ENCODE data around the gene DNAH8. TPM values are rescaled to one million over a fixed set of nuclear protein-coding genes. Genes with fewer than 3 reads are reported as not detected.

DNAH8 gene
- total RNA-seq, 1 donor from 2014 or later, result 1.1 TPM

GRCh38 chr6:39063526-39063925, 348.4 kb downstream of the DNAH8 start:
- Mint-ChIP-seq H3K36me3 (no peaks in the 10 kb centered on the region), H3K9me3 (no peaks in the 10 kb centered on the region), H3K27me3 (ENCODE audit: insufficient read depth, low read depth) (peaks cover 5% of the 10 kb centered on the region), H3K4me3 (no peak overlapping the region), H3K27ac (no peak overlapping the region), H3K4me1 (peaks cover 7% of the 10 kb centered on the region)
- no peak overlapping the region for H3K27ac ChIP-seq
- H3K4me3 ChIP-seq, result no peak overlapping the region
- H3K4me2 ChIP-seq, result no peak overlapping the region
- H3K79me2 ChIP-seq (ENCODE audit: low read depth), result no peaks in the 10 kb centered on the region
- no peak overlapping the region for H3K9ac ChIP-seq
- no peaks in the 10 kb centered on the region for H3K27me3 ChIP-seq
- DNase-seq (ENCODE audit: low spot score), result no peak
- no peak overlapping the region for H2AFZ ChIP-seq (replicated peaks)
- TF ChIP-seq EZH2phosphoT487 (IDR thresholded peaks at IDR 0.05), result no peak
- TF ChIP-seq EZH2 (IDR thresholded peaks at IDR 0.05), result no peak
- TF ChIP-seq CTCF (IDR thresholded peaks at IDR 0.05), result no peak
- H3K36me3 ChIP-seq, result no peaks in the 10 kb centered on the region
- no peaks in the 10 kb centered on the region for H3K4me1 ChIP-seq
- H3K9me3 ChIP-seq (ENCODE audit: low read depth), result no peaks in the 10 kb centered on the region
- H3F3A ChIP-seq (ENCODE audit: low read depth), result no peaks in the 10 kb centered on the region
- H4K20me1 ChIP-seq (ENCODE audit: low read depth), result no peaks in the 10 kb centered on the region

GRCh38 chr6:39065561-39065960, 350.4 kb downstream of the DNAH8 start:
- H3K27ac Mint-ChIP-seq, result no peak overlapping the region
- Histone ChIP-seq H3K36me3 (no peaks in the 10 kb centered on the region), H3K27ac (no peak overlapping the region), H3K9ac (no peak overlapping the region), H3K79me2 (ENCODE audit: low read depth) (no peaks in the 10 kb centered on the region), H4K20me1 (ENCODE audit: low read depth) (no peaks in the 10 kb centered on the region), H3K27me3 (no peaks in the 10 kb centered on the region), H3F3A (ENCODE audit: low read depth) (no peaks in the 10 kb centered on the region), H3K4me1 (no peaks in the 10 kb centered on the region), H3K9me3 (ENCODE audit: low read depth) (no peaks in the 10 kb centered on the region), H2AFZ (replicated peaks) (no peak overlapping the region), H3K4me2 (no peak overlapping the region), H3K4me3 (no peak overlapping the region)
- peaks cover 7% of the 10 kb centered on the region for H3K4me1 Mint-ChIP-seq
- H3K4me3 Mint-ChIP-seq, result no peak overlapping the region
- TF ChIP-seq CTCF (IDR thresholded peaks at IDR 0.05) (no peak), EZH2 (IDR thresholded peaks at IDR 0.05) (no peak)
- peaks cover 4% of the 10 kb centered on the region for H3K27me3 Mint-ChIP-seq (ENCODE audit: insufficient read depth, low read depth)
- no peaks in the 10 kb centered on the region for H3K9me3 Mint-ChIP-seq
- no peaks in the 10 kb centered on the region for H3K36me3 Mint-ChIP-seq
- no peak for DNase-seq (ENCODE audit: low spot score)

GRCh38 chr6:39068391-39068790, 353.3 kb downstream of the DNAH8 start:
- Histone ChIP-seq H3K4me1 (no peaks in the 10 kb centered on the region), H3K4me3 (no peak overlapping the region), H3K9me3 (ENCODE audit: low read depth) (no peaks in the 10 kb centered on the region), H4K20me1 (ENCODE audit: low read depth) (no peaks in the 10 kb centered on the region), H3K4me2 (no peak overlapping the region), H2AFZ (replicated peaks) (no peak overlapping the region), H3K9ac (no peak overlapping the region), H3K36me3 (no peaks in the 10 kb centered on the region), H3K79me2 (ENCODE audit: low read depth) (no peaks in the 10 kb centered on the region), H3K27me3 (no peaks in the 10 kb centered on the region), H3F3A (ENCODE audit: low read depth) (no peaks in the 10 kb centered on the region), H3K27ac (no peak overlapping the region)
- no peaks in the 10 kb centered on the region for H3K9me3 Mint-ChIP-seq
- no peaks in the 10 kb centered on the region for H3K36me3 Mint-ChIP-seq
- no peak overlapping the region for H3K4me3 Mint-ChIP-seq
- DNase-seq (ENCODE audit: low spot score), result no peak
- no peak overlapping the region for H3K27ac Mint-ChIP-seq
- peaks cover 2% of the 10 kb centered on the region for H3K4me1 Mint-ChIP-seq
- TF ChIP-seq CTCF (IDR thresholded peaks at IDR 0.05) (no peak), EZH2 (IDR thresholded peaks at IDR 0.05) (no peak), EZH2phosphoT487 (IDR thresholded peaks at IDR 0.05) (no peak)
- peaks cover 2% of the 10 kb centered on the region for H3K27me3 Mint-ChIP-seq (ENCODE audit: insufficient read depth, low read depth)

GRCh38 chr6:39072830-39073229, 357.7 kb downstream of the DNAH8 start:
- Histone ChIP-seq H3K27me3 (no peaks in the 10 kb centered on the region), H4K20me1 (ENCODE audit: low read depth) (no peaks in the 10 kb centered on the region), H3K4me3 (no peak overlapping the region), H3K4me1 (no peaks in the 10 kb centered on the region), H3K9ac (no peak overlapping the region), H3F3A (ENCODE audit: low read depth) (no peaks in the 10 kb centered on the region), H3K79me2 (ENCODE audit: low read depth) (no peaks in the 10 kb centered on the region), H3K4me2 (no peak overlapping the region), H3K9me3 (ENCODE audit: low read depth) (no peaks in the 10 kb centered on the region), H2AFZ (replicated peaks) (no peak overlapping the region), H3K36me3 (no peaks in the 10 kb centered on the region), H3K27ac (no peak overlapping the region)
- no peaks in the 10 kb centered on the region for H3K36me3 Mint-ChIP-seq
- peaks cover 5% of the 10 kb centered on the region for H3K27me3 Mint-ChIP-seq (ENCODE audit: insufficient read depth, low read depth)
- H3K27ac Mint-ChIP-seq, result no peak overlapping the region
- peaks cover 14% of the 10 kb centered on the region for H3K4me1 Mint-ChIP-seq
- no peak overlapping the region for H3K4me3 Mint-ChIP-seq
- no peak for DNase-seq (ENCODE audit: low spot score)
- no peaks in the 10 kb centered on the region for H3K9me3 Mint-ChIP-seq
- no peak for TF ChIP-seq EZH2phosphoT487 (IDR thresholded peaks at IDR 0.05)
- TF ChIP-seq EZH2 (IDR thresholded peaks at IDR 0.05), result no peak
- TF ChIP-seq CTCF (IDR thresholded peaks at IDR 0.05), result no peak

Measured in neural progenitor cell (in vitro differentiated cells).